Neural cell (in vitro differentiated cells): ENCODE data around the gene SLC25A22. TPM values are rescaled to one million over a fixed set of nuclear protein-coding genes. Genes with fewer than 3 reads are reported as not detected.
A peak's percentile ranks its signal among the peaks of the same experiment; 100 is the strongest.

Experiments
- H2AFZ ChIP-seq: fragments of 200-600, 300-800 bp; sonication (generic), shearing (Covaris generic); 2 replicates; pipeline ENCODE4 v1.6.0; 2014; ENCODE audit warnings: low read depth, mild to moderate bottlenecking, antibody characterized with exemption, low read length, moderate library complexity
- H3F3A ChIP-seq: fragments of 200-600 bp; shearing (Covaris generic); 2 replicates; pipeline ENCODE4 v1.6.1; 2016; ENCODE audit warnings: mild to moderate bottlenecking, moderate library complexity, mixed read lengths, antibody characterized with exemption, low read length; ENCODE audit not compliant: insufficient read depth, poor library complexity, severe bottlenecking
- H3K27ac ChIP-seq: fragments of 200-600, 300-800 bp; sonication (generic), shearing (Covaris generic); 2 replicates; pipeline ENCODE4 v1.5.1; 2014; ENCODE audit warnings: mild to moderate bottlenecking, low read length, moderate library complexity
- H3K27me3 ChIP-seq: fragments of 300-800, 200-600 bp; sonication (generic), shearing (Covaris generic); 2 replicates; pipeline ENCODE4 v1.6.0; 2014; ENCODE audit warnings: mild to moderate bottlenecking, low read depth, low read length, moderate library complexity; ENCODE audit not compliant: insufficient read depth
- H3K36me3 ChIP-seq: fragments of 300-800, 200-600 bp; sonication (generic), shearing (Covaris generic); 2 replicates; pipeline ENCODE4 v1.5.1; 2014; ENCODE audit warnings: mild to moderate bottlenecking, antibody characterized with exemption, low read length, moderate library complexity; ENCODE audit not compliant: insufficient read depth
- H3K4me2 ChIP-seq: fragments of 300-800, 200-600 bp; sonication (generic), shearing (Covaris generic); 2 replicates; pipeline ENCODE4 v1.6.0; 2014; ENCODE audit warnings: mild to moderate bottlenecking, low read length
- H3K4me3 ChIP-seq: fragments of 300-800, 200-600 bp; sonication (generic), shearing (Covaris generic); 2 replicates; pipeline ENCODE4 v1.5.1; 2014; ENCODE audit warnings: mild to moderate bottlenecking, low read length, moderate library complexity
- H3K79me2 ChIP-seq: fragments of 200-600 bp; shearing (Covaris generic); replicated peaks from 2 replicates; pipeline ENCODE4 v1.6.0; 2014; ENCODE audit warnings: mild to moderate bottlenecking, low read length, moderate library complexity; ENCODE audit not compliant: insufficient read depth
- H3K9ac ChIP-seq: fragments of 300-800, 200-600 bp; sonication (generic), shearing (Covaris generic); 2 replicates; pipeline ENCODE4 v1.6.1; 2016; ENCODE audit warnings: mild to moderate bottlenecking, low read length, mixed read lengths
- H3K9me2 ChIP-seq: fragments of 200-600 bp; shearing (Covaris generic); 2 replicates; pipeline ENCODE4 v1.6.1; 2016; ENCODE audit warnings: mild to moderate bottlenecking, low read length, mixed read lengths; ENCODE audit not compliant: insufficient read depth
- H3K9me3 ChIP-seq: fragments of 200-600, 300-800 bp; sonication (generic), shearing (Covaris generic); 2 replicates; pipeline ENCODE4 v1.6.1; 2016; ENCODE audit warnings: mild to moderate bottlenecking, mixed run types, low read length, moderate library complexity, mixed read lengths
- H4K20me1 ChIP-seq: fragments of 200-600 bp; shearing (Covaris generic); 2 replicates; pipeline ENCODE4 v1.6.1; 2016; ENCODE audit warnings: mild to moderate bottlenecking, mixed run types; ENCODE audit not compliant: insufficient read depth
- CTCF ChIP-seq: fragments of 450-650 bp; IDR thresholded peaks from 2 replicates; pipeline ENCODE4 v1.5.1; 2014; ENCODE audit warnings: antibody characterized with exemption, mild to moderate bottlenecking, moderate library complexity; ENCODE audit not compliant: poor library complexity, severe bottlenecking
- EP300 ChIP-seq: fragments of 450-650 bp; conservative IDR thresholded peaks from 2 replicates; pipeline ENCODE4 v1.6.1; 2014; ENCODE audit warnings: antibody characterized with exemption, mild to moderate bottlenecking, moderate library complexity; ENCODE audit not compliant: poor library complexity, severe bottlenecking
- EZH2 ChIP-seq: fragments of 200-600, 300-800 bp; shearing (Covaris generic), sonication (generic); IDR thresholded peaks from 2 replicates; pipeline ENCODE4 v1.6.1; 2014; ENCODE audit warnings: antibody characterized with exemption, low read length, borderline replicate concordance, mild to moderate bottlenecking; ENCODE audit not compliant: insufficient read depth, poor library complexity, severe bottlenecking
- MXI1 ChIP-seq: fragments of 450-650 bp; conservative IDR thresholded peaks from 2 replicates; pipeline ENCODE4 v1.6.1; 2014; ENCODE audit warnings: antibody characterized with exemption, mild to moderate bottlenecking; ENCODE audit not compliant: poor library complexity, severe bottlenecking
- POLR2AphosphoS5 ChIP-seq: IDR thresholded peaks from 2 replicates; pipeline ENCODE4 v1.6.1; 2012
- RAD21 ChIP-seq: fragments of 450-650 bp; conservative IDR thresholded peaks from 2 replicates; pipeline ENCODE4 v1.6.1; 2014; ENCODE audit warnings: antibody characterized with exemption, mild to moderate bottlenecking, moderate library complexity
- REST ChIP-seq: IDR thresholded peaks from 2 replicates; pipeline ENCODE4 v1.6.1; 2012; ENCODE audit warnings: borderline replicate concordance
- SMC3 ChIP-seq: fragments of 450-650 bp; conservative IDR thresholded peaks from 2 replicates; pipeline ENCODE4 v1.6.1; 2014; ENCODE audit warnings: antibody characterized with exemption, mild to moderate bottlenecking, moderate library complexity; ENCODE audit not compliant: poor library complexity
- TAF1 ChIP-seq: IDR thresholded peaks from 2 replicates; pipeline ENCODE4 v1.6.1; 2012; ENCODE audit warnings: low read depth
- polyA plus RNA-seq: library from polyadenylated mRNA; depleted of rRNA; stranded (reverse); fragments of >200 nt; gene quantifications from 2 replicates; pipeline ENCODE4 v1.2.3, GENCODE V29; 2014

SLC25A22 gene
- polyA plus RNA-seq, 1 donor from 2014 or later = 40.9 TPM

GRCh38 chr11:826836-827145, 28.7 kb upstream of the SLC25A22 start:
- Histone ChIP-seq H3K9ac (no peak overlapping the region), H3K9me3 (no peaks in the 10 kb centered on the region), H4K20me1 (no peaks in the 10 kb centered on the region), H3K4me2 (no peak overlapping the region), H3K36me3 (no peaks in the 10 kb centered on the region), H3K4me3 (peak overlapping the region; percentile 48), H3F3A (no peaks in the 10 kb centered on the region), H3K27ac (no peak overlapping the region), H3K27me3 (peaks cover 42% of the 10 kb centered on the region), H2AFZ (no peak overlapping the region), H3K79me2 (no peaks in the 10 kb centered on the region), H3K9me2 (no peaks in the 10 kb centered on the region)
- TF ChIP-seq MXI1 (no peak), SMC3 (no peak), EP300 (no peak), RAD21 (no peak), EZH2 (no peak), CTCF (no peak), POLR2AphosphoS5 (no peak), REST (no peak), TAF1 (no peak)

- no peaks in the 10 kb centered on the region for H4K20me1 ChIP-seq
- H3K4me2 ChIP-seq = no peak overlapping the region
- no peaks in the 10 kb centered on the region for H3F3A ChIP-seq
- H3K27ac ChIP-seq = no peak overlapping the region
- no peaks in the 10 kb centered on the region for H3K36me3 ChIP-seq
- H3K9ac ChIP-seq = no peak overlapping the region
- no peak overlapping the region for H3K4me3 ChIP-seq
- H3K9me3 ChIP-seq = no peaks in the 10 kb centered on the region
- H3K9me2 ChIP-seq = no peaks in the 10 kb centered on the region
- peaks cover 40% of the 10 kb centered on the region for H3K27me3 ChIP-seq
- no peak overlapping the region for H2AFZ ChIP-seq
- TF ChIP-seq REST = no peak
- no peaks in the 10 kb centered on the region for H3K79me2 ChIP-seq
Measured at GRCh38 chr11:826227-826621, 28.1 kb upstream of the SLC25A22 start.
